HL-60 (cell line): ENCODE data around the gene ZNF865.

Experiments used
- DNase-seq, 2 experiments: peaks; one replicate each; pipeline ENCODE4 v3.0.0-alpha.2; 2010 to 2020; ENCODE audit warnings: low read depth in 1 of 2, low spot score in 1 of 2
- H3K27ac ChIP-seq: fragments of 250-450 bp; sonication (Bioruptor Pico); replicated peaks from 2 replicates; pipeline ENCODE4 v1.5.1; 2020; ENCODE audit warnings: mild to moderate bottlenecking, moderate library complexity
- H3K27me3 ChIP-seq: fragments of 250-450 bp; sonication (Bioruptor Pico); 2 replicates; pipeline ENCODE4 v1.5.1; 2021; ENCODE audit warnings: mild to moderate bottlenecking, moderate library complexity; ENCODE audit not compliant: insufficient read depth, poor library complexity, severe bottlenecking
- H3K4me3 ChIP-seq: replicated peaks from 2 replicates; pipeline ENCODE4 v1.5.1; 2011; ENCODE audit warnings: mild to moderate bottlenecking, control low read depth, low read length; ENCODE audit not compliant: insufficient read depth
- GABPA ChIP-seq: IDR thresholded peaks from 2 replicates; pipeline ENCODE4 v1.6.1; 2012; ENCODE audit warnings: low read depth
- POLR2AphosphoS5 ChIP-seq: IDR thresholded peaks from 2 replicates; pipeline ENCODE4 v1.6.1; 2012; ENCODE audit warnings: low read depth
- SPI1 ChIP-seq: IDR thresholded peaks from 2 replicates; pipeline ENCODE4 v1.6.1; 2012; ENCODE audit warnings: low read depth, mild to moderate bottlenecking, borderline replicate concordance
- TF ChIP-seq, protein P1 (sequence below): IDR thresholded peaks from 2 replicates; pipeline ENCODE4 v1.6.1; 2012; ENCODE audit warnings: low read depth; ENCODE audit not compliant: insufficient replicate concordance
- TF ChIP-seq, protein P2 (sequence below): IDR thresholded peaks from one replicate; pipeline ENCODE4 v1.5.1; 2011; ENCODE audit warnings: low read length, control low read depth, inconsistent platforms; ENCODE audit not compliant: insufficient read depth

The ZNF865 gene

GRCh38 chr19:55646889-55647731 is 41.7 kb downstream of the ZNF865 start:
- peak overlapping the region; percentile 77 for H3K4me3 ChIP-seq
- H3K27me3 ChIP-seq: no peaks in the 10 kb centered on the region
- peak overlapping the region; percentile 83 for H3K27ac ChIP-seq
- TF ChIP-seq SPI1: no peak
- TF ChIP-seq GABPA: no peak
- TF ChIP-seq, protein P1, sequence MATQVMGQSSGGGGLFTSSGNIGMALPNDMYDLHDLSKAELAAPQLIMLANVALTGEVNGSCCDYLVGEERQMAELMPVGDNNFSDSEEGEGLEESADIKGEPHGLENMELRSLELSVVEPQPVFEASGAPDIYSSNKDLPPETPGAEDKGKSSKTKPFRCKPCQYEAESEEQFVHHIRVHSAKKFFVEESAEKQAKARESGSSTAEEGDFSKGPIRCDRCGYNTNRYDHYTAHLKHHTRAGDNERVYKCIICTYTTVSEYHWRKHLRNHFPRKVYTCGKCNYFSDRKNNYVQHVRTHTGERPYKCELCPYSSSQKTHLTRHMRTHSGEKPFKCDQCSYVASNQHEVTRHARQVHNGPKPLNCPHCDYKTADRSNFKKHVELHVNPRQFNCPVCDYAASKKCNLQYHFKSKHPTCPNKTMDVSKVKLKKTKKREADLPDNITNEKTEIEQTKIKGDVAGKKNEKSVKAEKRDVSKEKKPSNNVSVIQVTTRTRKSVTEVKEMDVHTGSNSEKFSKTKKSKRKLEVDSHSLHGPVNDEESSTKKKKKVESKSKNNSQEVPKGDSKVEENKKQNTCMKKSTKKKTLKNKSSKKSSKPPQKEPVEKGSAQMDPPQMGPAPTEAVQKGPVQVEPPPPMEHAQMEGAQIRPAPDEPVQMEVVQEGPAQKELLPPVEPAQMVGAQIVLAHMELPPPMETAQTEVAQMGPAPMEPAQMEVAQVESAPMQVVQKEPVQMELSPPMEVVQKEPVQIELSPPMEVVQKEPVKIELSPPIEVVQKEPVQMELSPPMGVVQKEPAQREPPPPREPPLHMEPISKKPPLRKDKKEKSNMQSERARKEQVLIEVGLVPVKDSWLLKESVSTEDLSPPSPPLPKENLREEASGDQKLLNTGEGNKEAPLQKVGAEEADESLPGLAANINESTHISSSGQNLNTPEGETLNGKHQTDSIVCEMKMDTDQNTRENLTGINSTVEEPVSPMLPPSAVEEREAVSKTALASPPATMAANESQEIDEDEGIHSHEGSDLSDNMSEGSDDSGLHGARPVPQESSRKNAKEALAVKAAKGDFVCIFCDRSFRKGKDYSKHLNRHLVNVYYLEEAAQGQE: no peak
- no peak for TF ChIP-seq POLR2AphosphoS5
- TF ChIP-seq, protein P2, sequence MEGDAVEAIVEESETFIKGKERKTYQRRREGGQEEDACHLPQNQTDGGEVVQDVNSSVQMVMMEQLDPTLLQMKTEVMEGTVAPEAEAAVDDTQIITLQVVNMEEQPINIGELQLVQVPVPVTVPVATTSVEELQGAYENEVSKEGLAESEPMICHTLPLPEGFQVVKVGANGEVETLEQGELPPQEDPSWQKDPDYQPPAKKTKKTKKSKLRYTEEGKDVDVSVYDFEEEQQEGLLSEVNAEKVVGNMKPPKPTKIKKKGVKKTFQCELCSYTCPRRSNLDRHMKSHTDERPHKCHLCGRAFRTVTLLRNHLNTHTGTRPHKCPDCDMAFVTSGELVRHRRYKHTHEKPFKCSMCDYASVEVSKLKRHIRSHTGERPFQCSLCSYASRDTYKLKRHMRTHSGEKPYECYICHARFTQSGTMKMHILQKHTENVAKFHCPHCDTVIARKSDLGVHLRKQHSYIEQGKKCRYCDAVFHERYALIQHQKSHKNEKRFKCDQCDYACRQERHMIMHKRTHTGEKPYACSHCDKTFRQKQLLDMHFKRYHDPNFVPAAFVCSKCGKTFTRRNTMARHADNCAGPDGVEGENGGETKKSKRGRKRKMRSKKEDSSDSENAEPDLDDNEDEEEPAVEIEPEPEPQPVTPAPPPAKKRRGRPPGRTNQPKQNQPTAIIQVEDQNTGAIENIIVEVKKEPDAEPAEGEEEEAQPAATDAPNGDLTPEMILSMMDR: no peak
- DNase-seq: no peak

- peak; percentile 47 to 62 for DNase-seq
- TF ChIP-seq, protein P1: no peak
- TF ChIP-seq POLR2AphosphoS5 (no peak), SPI1 (no peak), GABPA (no peak)
- TF ChIP-seq, protein P2: no peak
- Histone ChIP-seq H3K4me3 (peak within 1 kb of the TSS; percentile 77), H3K27ac (peak within 1 kb of the TSS; percentile 83), H3K27me3 (no peaks in the 10 kb centered on the region)
Observed at GRCh38 chr19:55647732-55648584, 42.5 kb downstream of the ZNF865 start, which contains the start of gene CCDC106. Gene CCDC106 (plus strand): TSS chr19:55648212. CDS start chr19:55649047, 835 bp downstream.

GRCh38 chr19:55648585-55649267 is 43.3 kb downstream of the ZNF865 start:
- DNase-seq: no peak
- H3K4me3 ChIP-seq: peak overlapping the region; percentile 77
- H3K27ac ChIP-seq: peak overlapping the region; percentile 83
- TF ChIP-seq, protein P1: no peak
- TF ChIP-seq, protein P2: no peak
- no peak for TF ChIP-seq SPI1
- TF ChIP-seq GABPA: no peak
- TF ChIP-seq POLR2AphosphoS5: no peak
- no peaks in the 10 kb centered on the region for H3K27me3 ChIP-seq
